Right ventricle myocardium superior (tissue), 1 donor: Measurements from ENCODE around the gene ANKS1A. TPM values are rescaled to one million over a fixed set of nuclear protein-coding genes. Genes with fewer than 3 reads are reported as not detected.
"Not testable (repeated sequence)": the region's sequence is repeated elsewhere in the genome, so short reads cannot be mapped to it uniquely, and the experiment has no call there.

Source experiments
- ATAC-seq: fragments of 200-7000 bp; cut with Tn5 transposase; one replicate; pipeline ENCODE4 v1.9.1; 2020; ENCODE audit warnings: mild to moderate bottlenecking; ENCODE audit not compliant: poor library complexity
- DNase-seq: peaks from one replicate; pipeline ENCODE4 v3.0.0-alpha.2; 2020
- intact Hi-C: fragments of 100-400 bp; cut with DNase I; formaldehyde crosslinking; loops from one replicate; pipeline ENCODE4 v1.11.2; 2022
- total RNA-seq: library from RNA; stranded (reverse); fragmentation: NEBNext Ultra II Directional; extraction: Animal tissue kit (Norgen Biotek cat#: 25700); gene quantifications from one replicate; pipeline ENCODE4 v1.2.1, GENCODE V29; 2021
- donor health status: DM: no; HTN: yes; CAD: no; lungs with severe emphysema.

Gene ANKS1A
- total RNA-seq, 1 donor from 2014 or later, result 25.0 TPM

DNA sequence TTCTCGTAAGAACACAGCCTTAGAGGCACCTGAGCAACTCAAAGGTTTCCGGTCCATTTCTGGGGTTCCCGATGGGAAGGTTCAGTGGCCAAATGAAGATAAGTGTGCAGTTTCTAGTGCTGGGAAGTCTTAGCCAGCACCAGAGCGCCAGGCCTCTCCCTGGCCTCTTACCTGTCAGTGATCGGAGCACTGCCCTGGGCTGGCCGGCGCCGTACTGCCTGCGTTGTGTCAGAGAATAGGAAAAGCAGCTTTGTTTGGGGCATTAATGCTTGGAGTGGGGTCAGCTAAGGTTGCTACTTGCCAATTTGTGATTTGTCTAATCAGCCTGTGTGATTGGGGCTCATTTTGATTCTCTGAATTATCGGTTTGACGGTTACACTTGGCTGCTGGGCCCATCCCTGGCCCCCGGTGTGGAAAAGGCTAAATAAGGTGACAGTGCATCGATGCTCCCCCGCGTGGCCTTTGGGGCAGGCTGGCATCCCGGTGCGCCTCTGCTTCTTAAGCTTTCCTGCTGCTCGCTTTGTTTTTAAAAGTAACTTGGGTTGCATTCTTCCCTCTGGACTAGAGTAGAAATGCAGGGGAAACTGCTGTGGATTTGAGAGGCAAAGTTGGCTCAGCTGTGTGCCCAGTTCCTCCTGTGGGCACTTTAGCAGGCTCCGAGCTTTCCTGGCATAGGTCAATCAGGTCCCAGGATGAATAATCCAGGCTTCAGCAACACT, 200.3 kb downstream of the ANKS1A start:
- intact Hi-C loops, result no loop called here
- no peak for DNase-seq
- ATAC-seq, result no peak

- intact Hi-C loops, result no loop called here
- no peak for DNase-seq
- no peak for ATAC-seq
Observed at GRCh38 chr6:35089935-35090505, 201.0 kb downstream of the ANKS1A start.

DNA sequence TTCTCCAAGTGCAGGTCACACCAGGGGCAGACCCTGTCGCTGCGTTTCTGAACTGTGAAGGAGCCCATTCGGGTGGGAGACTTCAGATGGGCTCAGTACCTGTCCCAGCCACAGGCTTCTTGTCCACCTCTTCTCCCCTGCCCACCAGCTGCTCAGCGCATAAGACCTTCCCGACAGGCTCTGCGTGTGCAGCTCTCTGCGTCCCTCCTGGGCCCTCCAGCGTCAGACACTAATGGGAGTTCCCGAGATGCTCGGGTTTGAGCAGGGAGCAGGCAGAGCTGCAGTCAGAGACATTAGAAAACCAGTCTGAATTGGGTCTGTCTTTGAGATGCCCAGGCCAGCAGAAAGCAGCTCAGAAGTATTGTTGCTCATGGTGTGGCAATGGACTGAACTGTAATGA, 201.7 kb downstream of the ANKS1A start:
- intact Hi-C loops, result no loop called here
- no peak for DNase-seq
- no peak for ATAC-seq

- DNase-seq (no peak), ATAC-seq (no peak)
- intact Hi-C loops, result no loop called here
Observed at GRCh38 chr6:35091346-35092083, 202.5 kb downstream of the ANKS1A start.

GRCh38 chr6:35092362-35093117, 203.5 kb downstream of the ANKS1A start:
- intact Hi-C loops, result no loop called here
- ATAC-seq (no peak), DNase-seq (no peak)

- ATAC-seq (no peak), DNase-seq (no peak)
- intact Hi-C loops, result no loop called here
Observed at GRCh38 chr6:35093118-35093445, 204.0 kb downstream of the ANKS1A start.

DNA sequence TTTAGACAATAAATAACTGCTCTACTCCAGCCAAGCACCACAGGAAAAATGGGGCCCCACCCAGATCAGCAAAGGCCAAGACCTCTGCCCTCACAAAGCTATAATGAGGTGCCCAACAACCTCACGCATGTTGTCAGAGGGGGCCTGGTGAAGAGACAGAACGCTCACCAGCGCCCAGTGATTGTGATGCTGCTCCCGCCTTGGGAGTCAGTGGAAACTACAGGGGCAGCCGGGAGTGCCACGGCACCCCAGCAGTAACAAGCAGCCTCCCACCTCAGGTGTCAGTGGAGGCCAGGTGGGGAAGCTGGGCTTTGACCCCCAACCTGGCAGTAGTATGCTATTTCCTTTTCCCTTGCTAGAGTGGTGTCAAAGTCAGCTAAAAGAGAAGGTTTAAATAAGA, 204.7 kb downstream of the ANKS1A start:
- DNase-seq, result no peak
- intact Hi-C loops, result no loop called here
- ATAC-seq, result no peak

- intact Hi-C loops, result no loop called here
- ATAC-seq (no peak), DNase-seq (no peak)
Observed at GRCh38 chr6:35094183-35094582, 205.1 kb downstream of the ANKS1A start.

- DNase-seq (no peak), ATAC-seq (peak; percentile 58)
- intact Hi-C loops, result no loop called here
Observed at GRCh38 chr6:35096129-35096862, 207.2 kb downstream of the ANKS1A start.

DNA sequence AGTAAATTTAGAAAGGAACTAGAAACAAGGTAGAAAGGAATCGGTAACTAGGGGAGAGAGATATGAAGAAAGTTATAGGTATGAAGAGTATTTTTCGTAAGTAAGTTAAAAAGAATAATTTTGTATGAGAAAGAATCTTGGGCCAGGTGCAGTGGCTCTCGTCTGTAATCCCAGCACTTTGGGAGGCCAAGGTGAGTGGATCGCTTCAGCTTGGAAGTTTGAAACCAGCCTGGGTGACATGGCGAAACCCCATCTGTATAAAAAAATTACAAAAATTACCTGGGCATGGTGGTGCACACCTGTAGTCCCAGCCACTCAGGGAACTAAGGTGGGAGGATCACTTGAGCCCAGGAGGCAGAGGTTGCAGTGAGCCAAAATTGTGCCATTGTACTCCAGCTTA, 210.1 kb downstream of the ANKS1A start:
- DNase-seq (no peak), ATAC-seq (no peak)
- intact Hi-C loops, result no loop called here

DNA sequence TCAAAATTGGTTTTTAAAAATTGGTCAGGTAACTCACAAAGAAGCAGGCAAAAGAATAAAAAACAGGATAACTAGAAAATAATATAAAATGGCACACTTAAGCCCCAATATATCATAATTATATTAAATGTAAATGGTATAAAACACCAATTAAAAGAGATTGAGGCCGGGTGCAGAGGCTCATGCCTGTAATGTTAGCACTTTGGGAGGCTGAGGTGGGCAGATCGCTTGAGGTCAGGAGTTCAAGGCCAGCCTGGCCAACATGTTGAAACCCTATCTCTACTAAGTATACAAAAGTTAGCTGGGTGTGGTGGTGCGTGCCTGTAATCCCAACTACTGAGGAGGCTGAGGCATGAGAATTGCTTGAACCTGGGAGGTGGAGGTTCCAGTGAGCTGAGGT, 216.0 kb downstream of the ANKS1A start:
- ATAC-seq (no peak), DNase-seq (no peak)
- intact Hi-C loops, result no loop called here

DNA sequence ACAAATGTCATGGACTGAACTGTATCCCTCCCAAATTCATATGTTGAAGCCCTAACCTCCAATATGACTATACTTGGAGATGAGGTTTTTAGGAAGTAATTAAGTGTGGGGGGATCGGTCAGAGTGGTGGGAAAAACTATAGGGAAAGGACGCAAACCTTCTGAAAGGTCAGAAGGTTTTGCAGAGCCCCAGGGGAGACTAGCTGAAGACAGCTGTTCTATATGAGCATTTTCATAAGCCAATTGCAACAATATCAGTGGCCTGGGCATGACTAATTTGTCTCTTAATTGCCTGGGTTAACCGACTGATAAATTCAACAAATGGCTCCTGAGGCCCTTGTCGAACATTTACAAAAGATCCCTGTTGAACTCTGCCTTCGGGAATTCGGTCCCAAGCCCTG, 217.0 kb downstream of the ANKS1A start:
- ATAC-seq, DNase-seq, intact Hi-C loops: not testable (repeated sequence)

DNA sequence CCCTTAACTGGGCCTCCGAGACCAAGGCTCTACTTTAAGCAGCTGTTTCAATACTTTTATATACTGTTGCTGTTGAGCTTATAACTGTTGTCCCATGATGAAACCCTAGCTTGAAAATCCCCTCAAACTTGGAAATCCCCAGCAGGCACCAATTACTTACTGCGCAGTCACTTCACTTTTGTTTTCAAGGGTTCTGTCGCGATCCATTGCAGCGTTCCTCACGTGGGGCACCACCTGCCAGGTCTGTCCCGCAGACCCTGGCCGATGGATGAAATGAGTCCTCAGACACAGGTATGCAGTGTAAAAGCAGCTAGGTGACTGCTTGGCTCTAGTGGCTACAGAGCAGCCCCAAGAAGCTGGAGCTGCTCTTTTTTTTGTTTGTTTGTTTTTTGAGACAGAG, 218.2 kb downstream of the ANKS1A start:
- ATAC-seq, intact Hi-C loops, DNase-seq: not testable (repeated sequence)

DNA sequence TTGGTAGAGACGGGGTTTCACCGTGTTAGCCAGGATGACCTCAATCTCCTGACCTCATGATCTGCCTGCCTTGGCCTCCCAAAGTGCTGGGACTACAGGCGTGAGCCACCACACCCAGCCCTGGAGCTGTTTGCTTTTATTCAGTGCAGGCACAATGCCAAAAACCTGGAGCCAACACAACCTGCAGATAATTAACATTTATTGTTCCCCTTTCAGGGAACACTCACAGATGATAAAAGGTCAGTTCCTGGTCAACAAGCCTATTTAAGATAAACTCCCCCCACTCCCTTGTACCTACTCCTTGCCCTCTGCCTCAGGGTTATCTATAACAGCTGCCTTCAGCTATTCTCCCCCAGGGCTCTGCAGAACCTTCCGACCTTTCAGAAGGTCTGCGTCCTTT, 218.7 kb downstream of the ANKS1A start:
- intact Hi-C loops, result not testable (repeated sequence)

GRCh38 chr6:35108309-35108885, 219.3 kb downstream of the ANKS1A start:
- intact Hi-C loops, result no loop called here
- ATAC-seq (no peak), DNase-seq (no peak)

More for the DNA sequence above, 218.7 kb downstream of the ANKS1A start:
- DNase-seq, ATAC-seq: not testable (repeated sequence)

GRCh38 chr6:35120746-35121145, 231.7 kb downstream of the ANKS1A start:
- ATAC-seq, result no peak
- no peak for DNase-seq
- intact Hi-C loops, result no loop called here

DNA sequence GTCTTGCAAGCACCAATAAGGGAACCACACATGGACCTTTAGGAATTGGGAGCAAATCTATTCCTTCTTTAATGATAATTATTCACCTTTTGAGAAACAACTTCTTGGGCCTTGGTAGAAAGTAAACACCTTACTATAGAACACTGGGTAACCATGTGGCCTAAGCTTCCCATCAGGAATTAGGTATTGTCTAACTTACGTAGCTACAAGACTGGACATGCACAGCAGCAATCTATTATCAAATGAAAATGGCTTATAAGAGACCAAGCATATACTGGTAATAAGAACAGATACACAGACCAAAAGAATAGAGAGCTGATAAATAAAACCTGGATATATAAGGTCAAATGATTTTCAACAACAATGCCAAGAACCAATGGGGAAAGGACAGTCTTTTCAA, 235.3 kb downstream of the ANKS1A start:
- ATAC-seq, result no peak
- DNase-seq, result no peak
- intact Hi-C loops, result no loop called here

GRCh38 chr6:35128042-35128441, 239.0 kb downstream of the ANKS1A start:
- intact Hi-C loops, result no loop called here
- ATAC-seq (no peak), DNase-seq (no peak)
